Breast epithelium (tissue), 4 donors: Measurements from ENCODE around the gene ZXDA. TPM values are rescaled to one million over a fixed set of nuclear protein-coding genes. Genes with fewer than 3 reads are reported as not detected.
"Not testable (repeated sequence)": the region's sequence is repeated elsewhere in the genome, so short reads cannot be mapped to it uniquely, and the experiment has no call there.

Source experiments
- DNase-seq, 2 donors: peaks; one replicate each; pipeline ENCODE4 v3.0.0-alpha.2; 2019; ENCODE audit warnings: low spot score in 2 of 2
- H3K27ac ChIP-seq, 2 donors: fragments of 200-600 bp; sonication (generic) in 1 of 2; one replicate each; pipeline ENCODE4 v1.5.1; 2016 to 2019; ENCODE audit warnings: mild to moderate bottlenecking in 1 of 2
- H3K27me3 ChIP-seq, 2 donors: fragments of 200-600 bp; sonication (generic) in 1 of 2; one replicate each; pipeline versions ENCODE4 v1.5.1 to v1.6.0; 2017 to 2019; ENCODE audit warnings: control low read depth in 1 of 2, mild to moderate bottlenecking in 1 of 2
- H3K36me3 ChIP-seq: fragments of 200-600 bp; one replicate; pipeline ENCODE4 v1.5.1; 2019
- H3K4me1 ChIP-seq, 2 donors: fragments of 200-600 bp; sonication (generic); one replicate each; pipeline ENCODE4 v1.5.1; 2016 to 2019; ENCODE audit warnings: control low read depth in 1 of 2
- H3K4me3 ChIP-seq, 3 donors: fragments of 200-600 bp; sonication (generic); 1 replicate in 2 of 3; 2 replicates in 1 of 3; pipeline ENCODE4 v1.5.1; 2016 to 2019; ENCODE audit warnings: mild to moderate bottlenecking in 3 of 3, moderate library complexity in 2 of 3
- H3K9me3 ChIP-seq, 2 donors: fragments of 200-600 bp; sonication (generic) in 1 of 2; one replicate each; pipeline ENCODE4 v1.5.1; 2016 to 2019; ENCODE audit warnings: control low read depth in 1 of 2
- POLR2A ChIP-seq: fragments of 450-650 bp; IDR thresholded peaks from one replicate; pipeline ENCODE4 v1.6.1; 2016; ENCODE audit warnings: antibody characterized with exemption, mild to moderate bottlenecking, moderate library complexity
- POLR2AphosphoS5 ChIP-seq, 3 donors: sonication (generic); formaldehyde crosslinking; IDR thresholded peaks; one replicate each; pipeline ENCODE4 v1.6.1; 2017; ENCODE audit warnings: antibody characterized with exemption in 3 of 3
- intact Hi-C: fragments of 100-400 bp; cut with DNase I; formaldehyde crosslinking; loops from one replicate; pipeline ENCODE4 v1.15.1; 2023; ENCODE audit warnings: low total_unique reads
- total RNA-seq, 3 donors: library from RNA; depleted of rRNA; stranded (reverse); fragments of >200 nt; gene quantifications; one replicate each; pipeline ENCODE4 v1.1.0, GENCODE V29; 2016
- TF ChIP-seq, protein P1 (sequence below), 3 donors: fragments of 450-650 bp; IDR thresholded peaks; one replicate each; pipeline ENCODE4 v1.5.1; 2016 to 2017; ENCODE audit warnings: antibody characterized with exemption in 3 of 3, mild to moderate bottlenecking in 3 of 3, moderate library complexity in 3 of 3

The ZXDA gene, protein sequence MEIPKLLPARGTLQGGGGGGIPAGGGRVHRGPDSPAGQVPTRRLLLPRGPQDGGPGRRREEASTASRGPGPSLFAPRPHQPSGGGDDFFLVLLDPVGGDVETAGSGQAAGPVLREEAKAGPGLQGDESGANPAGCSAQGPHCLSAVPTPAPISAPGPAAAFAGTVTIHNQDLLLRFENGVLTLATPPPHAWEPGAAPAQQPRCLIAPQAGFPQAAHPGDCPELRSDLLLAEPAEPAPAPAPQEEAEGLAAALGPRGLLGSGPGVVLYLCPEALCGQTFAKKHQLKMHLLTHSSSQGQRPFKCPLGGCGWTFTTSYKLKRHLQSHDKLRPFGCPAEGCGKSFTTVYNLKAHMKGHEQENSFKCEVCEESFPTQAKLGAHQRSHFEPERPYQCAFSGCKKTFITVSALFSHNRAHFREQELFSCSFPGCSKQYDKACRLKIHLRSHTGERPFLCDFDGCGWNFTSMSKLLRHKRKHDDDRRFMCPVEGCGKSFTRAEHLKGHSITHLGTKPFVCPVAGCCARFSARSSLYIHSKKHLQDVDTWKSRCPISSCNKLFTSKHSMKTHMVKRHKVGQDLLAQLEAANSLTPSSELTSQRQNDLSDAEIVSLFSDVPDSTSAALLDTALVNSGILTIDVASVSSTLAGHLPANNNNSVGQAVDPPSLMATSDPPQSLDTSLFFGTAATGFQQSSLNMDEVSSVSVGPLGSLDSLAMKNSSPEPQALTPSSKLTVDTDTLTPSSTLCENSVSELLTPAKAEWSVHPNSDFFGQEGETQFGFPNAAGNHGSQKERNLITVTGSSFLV
- total RNA-seq: 10 to 100 TPM in 1 of 3 donors, 1 to 10 TPM in 2; 6.9 to 13.2 (median 7.5) TPM

DNA sequence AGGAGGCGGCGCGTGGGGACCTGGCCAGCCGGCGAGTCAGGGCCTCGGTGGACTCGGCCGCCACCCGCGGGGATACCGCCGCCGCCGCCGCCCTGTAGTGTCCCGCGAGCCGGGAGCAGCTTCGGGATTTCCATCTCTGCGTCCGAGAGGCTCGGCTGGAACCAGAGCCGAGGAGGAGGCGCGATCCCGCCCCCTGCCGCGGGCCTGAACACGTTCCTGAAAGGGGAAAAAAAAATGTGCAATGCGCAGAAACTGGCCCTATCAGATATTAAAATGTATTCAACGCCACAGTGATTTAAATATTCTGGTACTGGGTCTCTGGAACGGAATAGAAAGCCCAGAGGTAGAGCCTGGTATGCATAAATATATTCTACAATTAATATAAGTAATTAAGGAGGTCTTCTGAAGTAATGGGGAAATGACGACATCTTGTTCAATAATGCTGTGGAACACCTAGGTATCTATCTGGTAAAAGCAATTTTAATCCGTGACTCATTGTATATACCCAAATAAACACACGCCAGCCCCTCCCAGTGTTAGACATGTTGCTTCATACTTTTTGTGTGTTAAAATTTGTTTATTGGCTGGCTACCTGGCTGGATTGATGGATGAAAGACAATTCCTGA lies at the start of gene ZXDA:
Gene ZXDA, minus strand, starts transcription at position 172 of the 626 bp plus-strand sequence. Its CDS starts 38 bp downstream, at position 134.
- H3K27me3 ChIP-seq, DNase-seq, H3K36me3 ChIP-seq, H3K4me1 ChIP-seq, H3K9me3 ChIP-seq: not testable (repeated sequence)
- peak within 1 kb of the TSS; percentile 43 to 71 (median 54) for H3K4me3 ChIP-seq
- intact Hi-C loops: loop anchor here (10.0 kb wide), 1 partner anchor 326 kb away; no protein-coding TSS in a partner anchor
- peak within 1 kb of the TSS; percentile 92 to 97 for H3K27ac ChIP-seq

DNA sequence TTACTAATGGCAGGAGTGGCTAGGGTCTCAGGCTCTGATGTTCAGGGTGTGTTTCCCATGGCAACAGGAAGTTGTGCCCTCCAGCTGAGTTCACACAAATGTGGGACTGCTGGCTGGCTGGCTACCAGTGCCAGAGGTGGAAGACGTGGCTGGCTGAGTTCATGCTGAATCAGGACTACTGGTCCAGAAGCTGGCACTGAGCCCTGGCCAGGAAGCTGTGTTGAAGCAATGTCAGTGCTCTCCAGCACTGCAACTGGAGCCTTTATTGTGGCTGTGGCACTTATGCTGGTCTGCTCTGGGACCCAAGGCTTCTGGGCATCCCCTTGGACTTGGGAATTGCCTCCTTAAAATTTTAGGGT lies 42.0 kb upstream of the ZXDA start:
- H3K4me3 ChIP-seq: no peak overlapping the region
- no peaks in the 10 kb centered on the region for H3K4me1 ChIP-seq
- H3K27ac ChIP-seq: no peak overlapping the region
- TF ChIP-seq POLR2AphosphoS5 (IDR thresholded peaks at IDR 0.05) (no peak), POLR2A (no peak)
- TF ChIP-seq, protein P1, sequence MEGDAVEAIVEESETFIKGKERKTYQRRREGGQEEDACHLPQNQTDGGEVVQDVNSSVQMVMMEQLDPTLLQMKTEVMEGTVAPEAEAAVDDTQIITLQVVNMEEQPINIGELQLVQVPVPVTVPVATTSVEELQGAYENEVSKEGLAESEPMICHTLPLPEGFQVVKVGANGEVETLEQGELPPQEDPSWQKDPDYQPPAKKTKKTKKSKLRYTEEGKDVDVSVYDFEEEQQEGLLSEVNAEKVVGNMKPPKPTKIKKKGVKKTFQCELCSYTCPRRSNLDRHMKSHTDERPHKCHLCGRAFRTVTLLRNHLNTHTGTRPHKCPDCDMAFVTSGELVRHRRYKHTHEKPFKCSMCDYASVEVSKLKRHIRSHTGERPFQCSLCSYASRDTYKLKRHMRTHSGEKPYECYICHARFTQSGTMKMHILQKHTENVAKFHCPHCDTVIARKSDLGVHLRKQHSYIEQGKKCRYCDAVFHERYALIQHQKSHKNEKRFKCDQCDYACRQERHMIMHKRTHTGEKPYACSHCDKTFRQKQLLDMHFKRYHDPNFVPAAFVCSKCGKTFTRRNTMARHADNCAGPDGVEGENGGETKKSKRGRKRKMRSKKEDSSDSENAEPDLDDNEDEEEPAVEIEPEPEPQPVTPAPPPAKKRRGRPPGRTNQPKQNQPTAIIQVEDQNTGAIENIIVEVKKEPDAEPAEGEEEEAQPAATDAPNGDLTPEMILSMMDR (IDR thresholded peaks at IDR 0.05): no peak
- peaks cover 0 to 12% of the 10 kb centered on the region in 2 donors for H3K27me3 ChIP-seq
- peaks cover 0 to 8% of the 10 kb centered on the region in 2 donors for H3K9me3 ChIP-seq
- intact Hi-C loops: no loop called here
- H3K36me3 ChIP-seq: no peaks in the 10 kb centered on the region
- DNase-seq: no peak

DNA sequence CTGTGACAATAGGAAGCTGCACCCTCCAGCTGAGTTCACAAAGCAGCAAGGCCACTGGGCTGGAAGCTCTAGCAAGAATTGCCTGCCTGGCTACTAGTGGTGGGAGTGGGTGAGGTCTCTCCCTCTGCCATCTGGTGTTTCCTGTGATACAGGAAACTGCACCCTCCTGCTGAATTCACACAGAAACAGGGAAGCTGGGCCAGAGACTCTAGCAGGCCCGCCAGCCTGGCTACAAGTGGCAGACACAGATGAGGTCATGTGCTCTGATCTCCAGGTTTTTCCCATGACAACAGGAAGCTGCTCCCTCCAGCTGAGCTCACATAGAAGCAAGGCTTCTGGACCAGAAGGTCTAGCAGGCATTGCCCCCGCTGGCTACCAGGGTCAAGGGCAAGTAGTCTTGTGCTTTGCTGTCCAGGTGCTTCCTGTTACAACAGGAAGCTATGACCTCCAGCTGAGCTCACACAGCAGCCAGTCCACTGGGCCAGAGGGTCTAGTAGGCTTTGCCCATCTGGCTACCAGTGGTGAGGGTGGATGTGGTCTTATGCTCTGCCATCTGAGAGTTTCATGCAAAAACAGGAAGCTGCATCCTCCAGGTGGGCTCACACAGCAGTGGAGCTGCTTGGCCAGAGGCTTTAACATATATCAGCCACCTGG lies 41.5 kb upstream of the ZXDA start:
- Histone ChIP-seq H3K4me3 (no peak overlapping the region), H3K27ac (no peak overlapping the region), H3K36me3 (no peaks in the 10 kb centered on the region), H3K27me3 (peaks cover 0 to 12% of the 10 kb centered on the region in 2 donors), H3K9me3 (peaks cover 0 to 7% of the 10 kb centered on the region in 2 donors), H3K4me1 (no peaks in the 10 kb centered on the region)
- DNase-seq: peak in 1 of 2 donors; percentile 17
- TF ChIP-seq POLR2A: no peak
- TF ChIP-seq POLR2AphosphoS5 (IDR thresholded peaks at IDR 0.05): peak in 2 of 3 donors; percentile 26 to 31
- intact Hi-C loops: no loop called here

DNA sequence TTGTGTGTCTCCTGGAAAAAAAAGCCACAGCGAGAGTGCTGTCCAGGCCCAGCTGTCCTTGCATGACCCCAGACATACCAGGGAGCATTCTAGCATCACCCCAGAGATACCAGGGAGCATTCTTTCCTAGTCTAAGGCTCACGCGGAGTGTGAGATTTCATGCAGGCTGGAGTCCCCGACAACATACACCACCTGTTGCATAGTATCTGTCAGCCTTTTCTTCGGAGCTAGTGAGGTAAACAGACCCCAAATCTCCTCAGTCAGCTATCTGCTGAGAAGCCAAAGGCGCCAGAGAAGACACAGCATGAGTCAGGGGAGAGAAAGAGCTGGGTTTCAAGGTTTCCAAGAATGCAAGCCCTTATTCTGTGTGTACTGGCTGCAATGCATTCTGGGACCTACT lies 23.1 kb upstream of the ZXDA start:
- intact Hi-C loops: no loop called here
- H3K4me3 ChIP-seq: no peak overlapping the region
- no peak overlapping the region for H3K27ac ChIP-seq
- no peak for DNase-seq
- H3K4me1 ChIP-seq: no peaks in the 10 kb centered on the region
- H3K36me3 ChIP-seq: no peaks in the 10 kb centered on the region
- H3K27me3 ChIP-seq: peaks cover 0 to 27% of the 10 kb centered on the region in 2 donors
- H3K9me3 ChIP-seq: no peaks in the 10 kb centered on the region
- TF ChIP-seq POLR2A: no peak

DNA sequence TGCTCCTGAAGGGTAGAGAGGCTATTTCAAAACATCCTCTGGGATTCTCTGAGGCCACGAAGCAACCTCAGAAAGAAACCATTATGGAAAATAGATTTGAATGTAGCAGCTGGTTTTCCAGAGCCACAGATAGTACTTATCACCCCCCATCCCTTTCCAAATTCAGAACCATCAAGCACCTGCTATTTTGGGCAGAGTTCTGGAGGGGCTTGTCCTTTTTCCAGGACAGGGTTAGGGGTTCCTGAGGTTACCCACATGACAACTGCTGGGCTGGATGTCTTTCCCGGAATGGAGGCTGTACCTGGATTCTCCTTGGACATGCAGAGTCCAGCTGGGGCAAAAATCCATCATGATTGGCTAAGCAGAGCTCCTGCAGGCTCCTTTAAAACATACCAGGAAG lies 22.0 kb upstream of the ZXDA start:
- Histone ChIP-seq H3K9me3 (no peaks in the 10 kb centered on the region), H3K27me3 (peaks cover 0 to 35% of the 10 kb centered on the region in 2 donors), H3K4me1 (no peaks in the 10 kb centered on the region), H3K36me3 (no peaks in the 10 kb centered on the region), H3K27ac (no peak overlapping the region), H3K4me3 (no peak overlapping the region)
- DNase-seq: no peak
- intact Hi-C loops: no loop called here
- TF ChIP-seq, protein P1 (IDR thresholded peaks at IDR 0.05): no peak
- TF ChIP-seq POLR2A (no peak), POLR2AphosphoS5 (IDR thresholded peaks at IDR 0.05) (no peak)

DNA sequence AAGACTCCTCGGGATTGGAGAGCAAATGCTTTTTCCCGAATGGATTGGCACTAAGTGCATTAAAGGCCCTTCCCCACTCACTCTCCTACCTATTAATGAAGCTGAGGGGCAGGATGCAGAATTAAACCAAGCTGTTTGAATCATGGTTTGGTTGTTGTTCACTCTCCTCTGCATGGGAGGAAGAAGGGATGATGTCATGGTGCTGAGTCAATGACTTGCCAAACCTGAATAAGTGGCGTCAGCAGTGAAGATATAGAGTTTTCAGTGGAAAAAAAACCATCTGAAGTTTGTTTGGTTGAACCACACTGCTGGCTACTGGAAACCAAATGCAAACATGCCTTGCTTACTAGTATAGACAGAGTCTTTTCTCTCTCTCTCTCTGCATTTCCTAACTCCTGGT lies 19.8 kb upstream of the ZXDA start:
- H3K4me1 ChIP-seq: no peaks in the 10 kb centered on the region
- peaks cover 0 to 35% of the 10 kb centered on the region in 2 donors for H3K27me3 ChIP-seq
- intact Hi-C loops: no loop called here
- no peak for DNase-seq
- H3K27ac ChIP-seq: no peak overlapping the region
- TF ChIP-seq, protein P1 (IDR thresholded peaks at IDR 0.05): no peak
- TF ChIP-seq POLR2A (no peak), POLR2AphosphoS5 (IDR thresholded peaks at IDR 0.05) (no peak)
- H3K9me3 ChIP-seq: no peaks in the 10 kb centered on the region
- no peak overlapping the region for H3K4me3 ChIP-seq
- no peaks in the 10 kb centered on the region for H3K36me3 ChIP-seq
